HCT116 (cell line): Measurements from ENCODE around the gene PRKN. TPM values are rescaled to one million over a fixed set of nuclear protein-coding genes. Genes with fewer than 3 reads are reported as not detected.

Experiments used
- ATAC-seq: fragments of 200-7000 bp; cut with Tn5 transposase; 2 replicates; pipeline ENCODE4 v1.9.1; 2020; ENCODE audit warnings: mild to moderate bottlenecking, moderate library complexity
- BruUV-seq: library from RNA; stranded (reverse); fragments of 400-500 nt; replicated peaks from 2 replicates; lab custom pipeline; 2021; lab: Mats Ljungman, UMichigan
- CTCF ChIA-PET: fragments of 300-600 bp; sonication (Branson Sonifier 250); formaldehyde crosslinking; loops from one replicate; lab custom pipeline; 2021; ENCODE audit warnings: antibody characterized with exemption; lab: Charles Lee
- POLR2A ChIA-PET: fragments of 300-600, 350-600 bp; sonication (Branson Sonifier 250); formaldehyde crosslinking; loops from one replicate; lab custom pipeline; 2021; ENCODE audit warnings: antibody characterized with exemption; lab: Charles Lee
- RAD21 ChIA-PET, 2 experiments: fragments of 300-600 bp; sonication (Branson Sonifier 250); formaldehyde crosslinking; loops; one replicate each; lab custom pipeline; 2023; ENCODE audit warnings: low total read pairs in 2 of 2; ENCODE audit not compliant: uncharacterized antibody in 2 of 2, unreplicated experiment in 2 of 2, low non-redundant PET in 1 of 2; lab: Charles Lee
- DNase-seq: peaks from one replicate; pipeline ENCODE4 v3.0.0-alpha.2; 2010; ENCODE audit warnings: low read depth, low spot score
- H2AFZ ChIP-seq: fragments of 200-600 bp; shearing (Covaris generic), sonication (generic); 2 replicates; pipeline ENCODE4 v1.6.1; 2017; ENCODE audit warnings: low read depth, mixed run types, mixed read lengths, antibody characterized with exemption, low read length; ENCODE audit not compliant: poor library complexity, severe bottlenecking
- H3K27ac ChIP-seq: 2 replicates; pipeline ENCODE4 v1.5.1; 2012; ENCODE audit warnings: low read depth, low read length
- H3K27me3 ChIP-seq: fragments of 200-600 bp; sonication (generic); 2 replicates; pipeline ENCODE4 v1.6.1; 2016; ENCODE audit warnings: mixed run types, low read length, mixed read lengths; ENCODE audit not compliant: insufficient read depth
- H3K36me3 ChIP-seq, 2 experiments: fragments of 200-500 bp in 1 of 2; fragments of 200-600 bp in 1 of 2; sonication (Bioruptor generic) in 1 of 2; sonication (generic) in 1 of 2; 2 replicates each; pipeline versions ENCODE4 v1.5.1 to v1.6.1; 2014 to 2016; ENCODE audit warnings: low read length in 2 of 2, inconsistent platforms in 1 of 2, mixed read lengths in 1 of 2, mixed run types in 1 of 2; ENCODE audit not compliant: insufficient read depth in 2 of 2, control insufficient read depth in 1 of 2
- H3K4me1 ChIP-seq, 2 experiments: fragments of 200-600 bp in 1 of 2; sonication (generic) in 1 of 2; 2 replicates each; pipeline versions ENCODE4 v1.5.1 to v1.6.1; 2012 to 2017; ENCODE audit warnings: low read length in 2 of 2, inconsistent platforms in 1 of 2, mild to moderate bottlenecking in 1 of 2, mixed read lengths in 1 of 2, mixed run types in 1 of 2, moderate library complexity in 1 of 2; ENCODE audit not compliant: insufficient read depth in 2 of 2, control insufficient read depth in 1 of 2
- H3K4me2 ChIP-seq: fragments of 200-600 bp; sonication (generic); 2 replicates; pipeline ENCODE4 v1.6.1; 2017; ENCODE audit warnings: mixed run types, low read length, mixed read lengths
- H3K4me3 ChIP-seq, 2 experiments: fragments of 200-600 bp in 1 of 2; sonication (generic) in 1 of 2; replicated peaks in 1 of 2; 2 replicates each; pipeline ENCODE4 v1.5.1; 2011 to 2016; ENCODE audit warnings: low read length in 2 of 2, control low read depth in 1 of 2, low read depth in 1 of 2, mild to moderate bottlenecking in 1 of 2, mixed read lengths in 1 of 2, mixed run types in 1 of 2
- H3K79me2 ChIP-seq: fragments of 200-600 bp; sonication (generic); 2 replicates; pipeline ENCODE4 v1.6.1; 2017; ENCODE audit warnings: mild to moderate bottlenecking, mixed run types, low read length, moderate library complexity, mixed read lengths; ENCODE audit not compliant: insufficient read depth
- H3K9ac ChIP-seq: fragments of 200-600 bp; sonication (generic); 2 replicates; pipeline ENCODE4 v1.6.1; 2016; ENCODE audit warnings: low read length, mixed read lengths
- H3K9me2 ChIP-seq: fragments of 200-600 bp; sonication (generic), shearing (Covaris generic); 2 replicates; pipeline ENCODE4 v1.6.1; 2017; ENCODE audit warnings: mixed run types, mild to moderate bottlenecking, moderate library complexity; ENCODE audit not compliant: insufficient read depth
- H3K9me3 ChIP-seq, 2 experiments: fragments of 200-500 bp in 1 of 2; fragments of 200-600 bp in 1 of 2; sonication (Bioruptor generic) in 1 of 2; sonication (generic) in 1 of 2; 2 replicates each; pipeline ENCODE4 v1.6.1; 2014 to 2017; ENCODE audit warnings: low read length in 2 of 2, mixed read lengths in 2 of 2, inconsistent platforms in 1 of 2, low read depth in 1 of 2, mild to moderate bottlenecking in 1 of 2, mixed run types in 1 of 2, moderate library complexity in 1 of 2; ENCODE audit not compliant: control insufficient read depth in 1 of 2, insufficient read depth in 1 of 2
- H4K20me1 ChIP-seq: fragments of 200-600 bp; sonication (generic), shearing (Covaris generic); 2 replicates; pipeline ENCODE4 v1.6.1; 2017; ENCODE audit warnings: mixed run types, mild to moderate bottlenecking, moderate library complexity; ENCODE audit not compliant: insufficient read depth
- CBX3 ChIP-seq: IDR thresholded peaks from 2 replicates; pipeline ENCODE4 v1.6.1; 2012; ENCODE audit warnings: low read depth
- CEBPB ChIP-seq: IDR thresholded peaks from 2 replicates; pipeline ENCODE4 v1.6.1; 2012; ENCODE audit warnings: low read depth
- EGR1 ChIP-seq: IDR thresholded peaks from 2 replicates; pipeline ENCODE4 v1.6.1; 2012; ENCODE audit warnings: low read depth
- ELF1 ChIP-seq: IDR thresholded peaks from 2 replicates; pipeline ENCODE4 v1.6.1; 2012; ENCODE audit warnings: low read depth, borderline replicate concordance
- EZH2phosphoT487 ChIP-seq: fragments of 200-600 bp; IDR thresholded peaks from 2 replicates; pipeline ENCODE4 v1.6.1; 2018; ENCODE audit warnings: antibody characterized with exemption, borderline replicate concordance
- FOSL1 ChIP-seq: IDR thresholded peaks from 2 replicates; pipeline ENCODE4 v1.6.1; 2012; ENCODE audit warnings: low read depth
- MAX ChIP-seq: IDR thresholded peaks from 2 replicates; pipeline ENCODE4 v1.6.1; 2012
- POLR2A ChIP-seq: IDR thresholded peaks from 2 replicates; pipeline ENCODE4 v1.7.0; 2011; ENCODE audit warnings: borderline replicate concordance; ENCODE audit not compliant: insufficient read depth, insufficient read length; ENCODE audit errors: extremely low read depth
- POLR2AphosphoS5 ChIP-seq: IDR thresholded peaks from 2 replicates; pipeline ENCODE4 v1.6.1; 2011; ENCODE audit warnings: mild to moderate bottlenecking, low read depth, low read length, moderate library complexity
- REST ChIP-seq: IDR thresholded peaks from 2 replicates; pipeline ENCODE4 v1.6.1; 2012; ENCODE audit warnings: low read depth
- SIN3A ChIP-seq: IDR thresholded peaks from 2 replicates; pipeline ENCODE4 v1.6.1; 2012; ENCODE audit warnings: low read depth
- YY1 ChIP-seq: IDR thresholded peaks from 2 replicates; pipeline ENCODE4 v1.6.1; 2011; ENCODE audit warnings: low read length, low read depth, moderate library complexity, mild to moderate bottlenecking; ENCODE audit not compliant: insufficient replicate concordance; ENCODE audit errors: extremely low read depth
- ZBTB33 ChIP-seq: IDR thresholded peaks from 2 replicates; pipeline ENCODE4 v1.6.1; 2011; ENCODE audit warnings: mild to moderate bottlenecking, low read length, moderate library complexity; ENCODE audit not compliant: insufficient replicate concordance; ENCODE audit errors: extremely low read depth
- intact Hi-C: fragments of 100-400 bp; cut with micrococcal nuclease; formaldehyde crosslinking; loops from 2 replicates; pipeline ENCODE4 v1.10.0; 2022
- total RNA-seq: library from RNA; stranded (reverse); gene quantifications from one replicate; pipeline ENCODE4 v1.2.1, GENCODE V29; 2021; ENCODE audit not compliant: unreplicated experiment
- TF ChIP-seq, protein P1 (sequence below), 3 experiments: fragments of 200-600 bp in 1 of 3; sonication (generic) in 1 of 3; IDR thresholded peaks in 2 of 3; conservative IDR thresholded peaks in 1 of 3; 2 replicates each; pipeline ENCODE4 v1.5.1; 2012 to 2017; ENCODE audit warnings: low read depth in 2 of 3, low read length in 2 of 3, antibody characterized with exemption in 1 of 3, borderline replicate concordance in 1 of 3, control low read depth in 1 of 3, mild to moderate bottlenecking in 1 of 3, mixed read lengths in 1 of 3, mixed run types in 1 of 3, moderate library complexity in 1 of 3; ENCODE audit not compliant: insufficient read depth in 1 of 3

PRKN gene
- total RNA-seq, 1 experiment from 2014 or later, result 2.6 TPM

DNA sequence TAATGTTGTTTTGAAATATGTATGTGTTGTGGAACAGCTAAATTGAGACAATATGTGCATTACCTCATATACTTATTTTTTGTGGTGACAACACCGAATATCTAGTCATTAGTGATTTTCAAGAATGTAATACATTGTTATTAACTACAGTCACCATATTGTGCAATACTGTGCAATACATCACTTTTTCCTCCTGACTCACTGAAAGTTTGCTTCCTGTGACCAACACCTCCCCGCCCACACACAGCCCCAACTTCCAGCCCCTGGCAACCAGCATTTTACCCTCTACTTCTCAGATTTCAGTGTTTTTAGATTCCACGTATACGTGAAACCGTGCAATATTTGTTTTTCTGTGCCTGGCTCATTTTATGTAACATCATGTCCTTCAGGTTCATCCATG lies 627.9 kb downstream of the PRKN start (continued):
- TF ChIP-seq, protein P1, sequence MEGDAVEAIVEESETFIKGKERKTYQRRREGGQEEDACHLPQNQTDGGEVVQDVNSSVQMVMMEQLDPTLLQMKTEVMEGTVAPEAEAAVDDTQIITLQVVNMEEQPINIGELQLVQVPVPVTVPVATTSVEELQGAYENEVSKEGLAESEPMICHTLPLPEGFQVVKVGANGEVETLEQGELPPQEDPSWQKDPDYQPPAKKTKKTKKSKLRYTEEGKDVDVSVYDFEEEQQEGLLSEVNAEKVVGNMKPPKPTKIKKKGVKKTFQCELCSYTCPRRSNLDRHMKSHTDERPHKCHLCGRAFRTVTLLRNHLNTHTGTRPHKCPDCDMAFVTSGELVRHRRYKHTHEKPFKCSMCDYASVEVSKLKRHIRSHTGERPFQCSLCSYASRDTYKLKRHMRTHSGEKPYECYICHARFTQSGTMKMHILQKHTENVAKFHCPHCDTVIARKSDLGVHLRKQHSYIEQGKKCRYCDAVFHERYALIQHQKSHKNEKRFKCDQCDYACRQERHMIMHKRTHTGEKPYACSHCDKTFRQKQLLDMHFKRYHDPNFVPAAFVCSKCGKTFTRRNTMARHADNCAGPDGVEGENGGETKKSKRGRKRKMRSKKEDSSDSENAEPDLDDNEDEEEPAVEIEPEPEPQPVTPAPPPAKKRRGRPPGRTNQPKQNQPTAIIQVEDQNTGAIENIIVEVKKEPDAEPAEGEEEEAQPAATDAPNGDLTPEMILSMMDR (IDR thresholded peaks at IDR 0.05 in 2 of 3, conservative IDR thresholded peaks at IDR 0.05 in 1 of 3; ENCODE audit: borderline replicate concordance in 1 of 3, insufficient read depth in 1 of 3, low read depth in 2 of 3, low read length in 2 of 3), result no peak

GRCh38 chr6:162092816-162093502 lies 634.6 kb downstream of the PRKN start:
- intact Hi-C loops, result no loop called here
- Histone ChIP-seq H3K9me3 (no peaks in the 10 kb centered on the region), H3K4me1 (no peaks in the 10 kb centered on the region), H3K4me3 (no peak overlapping the region), H3K27me3 (no peaks in the 10 kb centered on the region), H3K27ac (no peak overlapping the region)
- DNase-seq, result no peak
- no TSS peak for BruUV-seq
- TF ChIP-seq ELF1, result no peak
- no peak for TF ChIP-seq EGR1
- no peak for TF ChIP-seq POLR2AphosphoS5
- no peak for TF ChIP-seq POLR2A
- TF ChIP-seq ZBTB33, result no peak
- TF ChIP-seq CEBPB, result no peak
- TF ChIP-seq MAX, result no peak
- no peak for TF ChIP-seq SIN3A
- no peak for TF ChIP-seq CBX3
- no peak for TF ChIP-seq EZH2phosphoT487
- TF ChIP-seq YY1, result no peak
- TF ChIP-seq FOSL1, result no peak
- TF ChIP-seq REST, result no peak
- TF ChIP-seq, all 23 proteins: peak for 0
- Histone ChIP-seq H3K79me2 (no peaks in the 10 kb centered on the region), H4K20me1 (no peaks in the 10 kb centered on the region), H3K36me3 (no peaks in the 10 kb centered on the region), H3K9me2 (no peaks in the 10 kb centered on the region), H3K9ac (no peak overlapping the region), H3K4me2 (no peak overlapping the region), H2AFZ (no peak overlapping the region)
- RAD21 ChIA-PET, result no interaction called here
- ATAC-seq, result no peak
- CTCF ChIA-PET, result no interaction called here
- POLR2A ChIA-PET, result no interaction called here
